ENCODE results near the gene CATSPERZ. TPM values are rescaled to one million over a fixed set of nuclear protein-coding genes. Genes with fewer than 3 reads are reported as not detected.

The CATSPERZ gene
- total RNA-seq, 6 experiments from 2014 or later: not detected

GRCh38 chr11:64303109-64304031 lies 3.2 kb downstream of the CATSPERZ start:
- Histone ChIP-seq H3K36me3 (no peaks in the 10 kb centered on the region), H3K27me3 (peaks cover 0 to 18% of the 10 kb centered on the region in 2 donors), H3K4me1 (peaks cover 0 to 39% (median 13%) of the 10 kb centered on the region in 4 donors), H3K9me3 (no peaks in the 10 kb centered on the region), H3K27ac (peak overlapping the region in 1 of 3 donors; percentile 99), H3K4me3 (no peak overlapping the region)
- TF ChIP-seq POLR2A (IDR thresholded peaks at IDR 0.05): no peak
- TF ChIP-seq, protein P1, sequence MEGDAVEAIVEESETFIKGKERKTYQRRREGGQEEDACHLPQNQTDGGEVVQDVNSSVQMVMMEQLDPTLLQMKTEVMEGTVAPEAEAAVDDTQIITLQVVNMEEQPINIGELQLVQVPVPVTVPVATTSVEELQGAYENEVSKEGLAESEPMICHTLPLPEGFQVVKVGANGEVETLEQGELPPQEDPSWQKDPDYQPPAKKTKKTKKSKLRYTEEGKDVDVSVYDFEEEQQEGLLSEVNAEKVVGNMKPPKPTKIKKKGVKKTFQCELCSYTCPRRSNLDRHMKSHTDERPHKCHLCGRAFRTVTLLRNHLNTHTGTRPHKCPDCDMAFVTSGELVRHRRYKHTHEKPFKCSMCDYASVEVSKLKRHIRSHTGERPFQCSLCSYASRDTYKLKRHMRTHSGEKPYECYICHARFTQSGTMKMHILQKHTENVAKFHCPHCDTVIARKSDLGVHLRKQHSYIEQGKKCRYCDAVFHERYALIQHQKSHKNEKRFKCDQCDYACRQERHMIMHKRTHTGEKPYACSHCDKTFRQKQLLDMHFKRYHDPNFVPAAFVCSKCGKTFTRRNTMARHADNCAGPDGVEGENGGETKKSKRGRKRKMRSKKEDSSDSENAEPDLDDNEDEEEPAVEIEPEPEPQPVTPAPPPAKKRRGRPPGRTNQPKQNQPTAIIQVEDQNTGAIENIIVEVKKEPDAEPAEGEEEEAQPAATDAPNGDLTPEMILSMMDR (IDR thresholded peaks at IDR 0.05): no peak
- DNase-seq (no peak), ATAC-seq (no peak)
- intact Hi-C loops (cut with DNase I): no loop called here
- 77% methylated on average over 9 of the region's 13 CpGs for WGBS (ENCODE audit: insufficient coverage, low coverage, low lambda C conversion rate, missing lambda C conversion rate)

DNA sequence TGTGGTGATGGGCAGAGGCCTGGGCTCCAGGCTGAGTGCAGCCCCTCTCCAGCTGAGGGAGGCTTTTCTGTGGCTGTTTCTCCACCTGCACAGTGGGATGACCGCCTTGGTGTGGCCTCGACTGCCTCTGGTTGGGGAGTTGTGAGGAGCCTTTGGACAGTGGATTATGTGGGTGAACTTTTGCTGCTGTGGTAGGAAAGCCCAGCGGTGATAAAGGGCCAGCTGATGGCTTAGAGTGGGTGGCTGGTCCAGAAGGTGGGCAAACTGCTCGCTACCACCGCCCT lies 3.8 kb downstream of the CATSPERZ start:
- DNase-seq (no peak), ATAC-seq (no peak)
- Histone ChIP-seq H3K4me3 (peak overlapping the region; percentile 47 to 77 (median 68)), H3K4me1 (peaks cover 0 to 39% (median 13%) of the 10 kb centered on the region in 4 donors), H3K9me3 (no peaks in the 10 kb centered on the region), H3K36me3 (no peaks in the 10 kb centered on the region), H3K27me3 (peaks cover 0 to 15% of the 10 kb centered on the region in 2 donors), H3K27ac (peak overlapping the region in 2 of 3 donors; percentile 97 to 99)
- TF ChIP-seq POLR2A (IDR thresholded peaks at IDR 0.05): no peak
- TF ChIP-seq, protein P1 (IDR thresholded peaks at IDR 0.05): no peak
- WGBS (ENCODE audit: insufficient coverage, low coverage, low lambda C conversion rate, missing lambda C conversion rate): no CpG with 5 or more reads among the region's 5 CpGs
- intact Hi-C loops (cut with DNase I): no loop called here

- peaks cover 0 to 39% (median 13%) of the 10 kb centered on the region in 4 donors for H3K4me1 ChIP-seq
- H3K27ac ChIP-seq: peak overlapping the region; percentile 88 to 99 (median 97)
- peaks cover 0 to 9% of the 10 kb centered on the region in 2 donors for H3K27me3 ChIP-seq
- peak overlapping the region; percentile 47 to 77 (median 68) for H3K4me3 ChIP-seq
- DNase-seq (peak; percentile 93 to 95 (median 94)), ATAC-seq (peak; percentile 38 to 46 (median 43))
- H3K36me3 ChIP-seq: no peaks in the 10 kb centered on the region
- WGBS (ENCODE audit: insufficient coverage, low coverage, low lambda C conversion rate, missing lambda C conversion rate): 0% methylated on average over 5 of the region's 46 CpGs
- TF ChIP-seq, protein P1 (IDR thresholded peaks at IDR 0.05): peak; percentile 82 to 91 (median 90)
- peak; percentile 17 for TF ChIP-seq POLR2A (IDR thresholded peaks at IDR 0.05)
- no peaks in the 10 kb centered on the region for H3K9me3 ChIP-seq
- intact Hi-C loops (cut with DNase I): no loop called here
These were observed 4.3 kb downstream of the CATSPERZ start for GRCh38 chr11:64304316-64305072.

GRCh38 chr11:64305075-64305690 lies 5.0 kb downstream of the CATSPERZ start, which contains the start of gene ESRRA:
Gene ESRRA (plus strand): TSS chr11:64305524. CDS start chr11:64307180, 1,656 bp downstream.
- peak; percentile 73 to 88 (median 78) for ATAC-seq
- TF ChIP-seq POLR2A (IDR thresholded peaks at IDR 0.05): peak; percentile 82
- TF ChIP-seq, protein P1 (IDR thresholded peaks at IDR 0.05): no peak

More at GRCh38 chr11:64305075-64305690, 5.0 kb downstream of the CATSPERZ start, which contains the start of gene ESRRA:
- Histone ChIP-seq H3K9me3 (no peaks in the 10 kb centered on the region), H3K27ac (peak within 1 kb of the TSS; percentile 88 to 99 (median 97)), H3K27me3 (peaks cover 0 to 3% of the 10 kb centered on the region in 2 donors), H3K36me3 (no peaks in the 10 kb centered on the region), H3K4me1 (peaks cover 0 to 38% (median 10%) of the 10 kb centered on the region in 4 donors), H3K4me3 (peak within 1 kb of the TSS; percentile 77 to 81 (median 77))
- DNase-seq: peak; percentile 100
- WGBS (ENCODE audit: insufficient coverage, low coverage, low lambda C conversion rate, missing lambda C conversion rate): 0% methylated on average over 28 of the region's 81 CpGs
- intact Hi-C loops (cut with DNase I): no loop called here

All from right lobe of liver (tissue), 6 donors.